GM12801 (cell line): ENCODE measurements around the gene PGAP3.

ENCODE experiments used
- CTCF ChIP-seq: IDR thresholded peaks from one replicate; pipeline ENCODE4 v1.5.1; 2011; ENCODE audit warnings: control low read depth; ENCODE audit not compliant: insufficient read length; ENCODE audit errors: extremely low read depth

PGAP3 gene

GRCh38 chr17:39663688-39664580 lies 23.9 kb downstream of the PGAP3 start:
- no peak for TF ChIP-seq CTCF

- no peak for TF ChIP-seq CTCF
These were observed 24.5 kb downstream of the PGAP3 start for GRCh38 chr17:39663340-39663687.

GRCh38 chr17:39662551-39663339 lies 25.1 kb downstream of the PGAP3 start:
- TF ChIP-seq CTCF = no peak

GRCh38 chr17:39661744-39662541 lies 25.9 kb downstream of the PGAP3 start:
- TF ChIP-seq CTCF = no peak

- TF ChIP-seq CTCF = no peak
These were observed 27.2 kb downstream of the PGAP3 start for GRCh38 chr17:39660397-39661385.

GRCh38 chr17:39660011-39660360 lies 27.9 kb downstream of the PGAP3 start:
- TF ChIP-seq CTCF = no peak
